ENCODE measurements around the gene CEP131.

- TF ChIP-seq POLR2A (IDR thresholded peaks at IDR 0.05; ENCODE audit: low read depth, low read length) (no peak), POLR2AphosphoS5 (IDR thresholded peaks at IDR 0.05; ENCODE audit: low read depth, low read length) (no peak)
Measured at GRCh38 chr17:81209141-81209540, 13.6 kb downstream of the CEP131 start.

Data from GM12891 (cell line).